ENCODE measurements around the gene ITGAV. TPM values are rescaled to one million over a fixed set of nuclear protein-coding genes. Genes with fewer than 3 reads are reported as not detected.

Gene ITGAV
- total and polyA plus RNA-seq, 2 donors (not counting 3 experiments of a cell fraction or from before 2014, with no cell fraction given): 61.8 to 131 TPM

DNA sequence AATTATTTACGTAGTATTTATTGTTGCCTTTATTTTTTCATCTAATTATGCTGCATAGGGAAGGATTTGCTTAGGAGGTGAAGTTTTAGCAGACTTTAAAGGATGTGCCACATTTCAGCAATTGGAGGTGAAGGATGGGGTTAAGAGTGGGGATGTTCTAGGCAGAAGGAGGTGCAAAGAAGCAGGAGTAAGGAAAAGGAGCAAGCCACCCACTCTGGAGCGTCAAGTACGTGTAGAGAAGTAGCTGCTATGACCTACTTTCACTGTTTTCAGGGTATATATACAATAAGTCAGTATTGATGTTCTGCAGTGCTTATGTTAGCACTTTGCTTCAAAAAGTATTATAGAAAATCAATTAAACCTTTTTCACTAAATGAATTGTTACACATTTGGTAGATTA, 34.4 kb downstream of the ITGAV start:
- FAIRE-seq (no peak), DNase-seq (ENCODE audit: low read depth, low spot score) (no peak)
- H3K9me1 ChIP-seq (replicated peaks; ENCODE audit: control insufficient read depth, extremely low read depth, insufficient read depth, low read length): no peaks in the 10 kb centered on the region
- CTCF ChIA-PET: no interaction called here
- no peak overlapping the region for H3K4me2 ChIP-seq (ENCODE audit: insufficient read depth, low read length)
- H3K27me3 ChIP-seq (ENCODE audit: control insufficient read depth in 2 of 2, insufficient read depth in 2 of 2, low read length in 2 of 2): no peaks in the 10 kb centered on the region
- no peaks in the 10 kb centered on the region for H3K4me1 ChIP-seq (ENCODE audit: control insufficient read depth, extremely low read depth, insufficient read depth, low read length)
- POLR2A ChIA-PET: no interaction called here
- dilution Hi-C loops (cut with MboI; ENCODE audit: extremely low pct_ligation_motif_present, low sequenced_read_pairs) (no loop called here), intact Hi-C loops (cut with micrococcal nuclease) (no loop called here)
- H4K20me1 ChIP-seq (replicated peaks; ENCODE audit: control insufficient read depth, extremely low read depth, insufficient read depth, low read length): peaks cover 2% of the 10 kb centered on the region
- no TSS peak for BruUV-seq (replicated peaks)
- H3K9ac ChIP-seq (replicated peaks; ENCODE audit: extremely low read depth, insufficient read depth, low read length): no peak overlapping the region
- H2AFZ ChIP-seq (ENCODE audit: low read depth, low read length): no peak overlapping the region
- no peak overlapping the region for H3K27ac ChIP-seq (ENCODE audit: insufficient read depth, low read depth, low read length)
- peaks cover 30% of the 10 kb centered on the region for H3K79me2 ChIP-seq (ENCODE audit: control insufficient read depth, insufficient read depth, low read length)
- H3K4me3 ChIP-seq (replicated peaks in 1 of 3; ENCODE audit: insufficient read depth in 1 of 3, low read depth in 1 of 3, low read length in 3 of 3): no peak overlapping the region
- no peaks in the 10 kb centered on the region for H3K9me3 ChIP-seq (replicated peaks; ENCODE audit: control insufficient read depth, insufficient read depth, low read length)
- H3K36me3 ChIP-seq (ENCODE audit: control insufficient read depth in 2 of 2, extremely low read depth in 1 of 2, insufficient read depth in 2 of 2, low read length in 2 of 2): peaks cover 8 to 9% of the 10 kb centered on the region in 2 experiments
- TF ChIP-seq, protein P1, sequence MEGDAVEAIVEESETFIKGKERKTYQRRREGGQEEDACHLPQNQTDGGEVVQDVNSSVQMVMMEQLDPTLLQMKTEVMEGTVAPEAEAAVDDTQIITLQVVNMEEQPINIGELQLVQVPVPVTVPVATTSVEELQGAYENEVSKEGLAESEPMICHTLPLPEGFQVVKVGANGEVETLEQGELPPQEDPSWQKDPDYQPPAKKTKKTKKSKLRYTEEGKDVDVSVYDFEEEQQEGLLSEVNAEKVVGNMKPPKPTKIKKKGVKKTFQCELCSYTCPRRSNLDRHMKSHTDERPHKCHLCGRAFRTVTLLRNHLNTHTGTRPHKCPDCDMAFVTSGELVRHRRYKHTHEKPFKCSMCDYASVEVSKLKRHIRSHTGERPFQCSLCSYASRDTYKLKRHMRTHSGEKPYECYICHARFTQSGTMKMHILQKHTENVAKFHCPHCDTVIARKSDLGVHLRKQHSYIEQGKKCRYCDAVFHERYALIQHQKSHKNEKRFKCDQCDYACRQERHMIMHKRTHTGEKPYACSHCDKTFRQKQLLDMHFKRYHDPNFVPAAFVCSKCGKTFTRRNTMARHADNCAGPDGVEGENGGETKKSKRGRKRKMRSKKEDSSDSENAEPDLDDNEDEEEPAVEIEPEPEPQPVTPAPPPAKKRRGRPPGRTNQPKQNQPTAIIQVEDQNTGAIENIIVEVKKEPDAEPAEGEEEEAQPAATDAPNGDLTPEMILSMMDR (IDR thresholded peaks at IDR 0.05; ENCODE audit: extremely low read depth in 1 of 2, insufficient read depth in 1 of 2, low read depth in 1 of 2, low read length in 2 of 2): no peak
- TF ChIP-seq EZH2 (IDR thresholded peaks at IDR 0.05; ENCODE audit: borderline replicate concordance, low read depth, low read length, severe bottlenecking) (no peak), FOS (IDR thresholded peaks at IDR 0.05; ENCODE audit: borderline replicate concordance, insufficient read depth, low read length) (no peak), POLR2AphosphoS5 (IDR thresholded peaks at IDR 0.05; ENCODE audit: insufficient read depth, low read depth, low read length) (no peak), POLR2A (IDR thresholded peaks at IDR 0.05; ENCODE audit: low read depth, low read length) (no peak), JUN (IDR thresholded peaks at IDR 0.05; ENCODE audit: borderline replicate concordance, insufficient read depth, insufficient read length, low read depth) (no peak), GATA2 (IDR thresholded peaks at IDR 0.05; ENCODE audit: insufficient read depth, insufficient read length, low read depth, low read length) (no peak)
